HG03159 (cell line): ENCODE data around the gene SMAD7.
"Not testable (repeated sequence)": the region's sequence is repeated elsewhere in the genome, so short reads cannot be mapped to it uniquely, and the experiment has no call there.

Experiments
- ATAC-seq: cut with Tn5 transposase; IDR thresholded peaks from one replicate; pipeline ENCODE4 v1.9.1; 2021; ENCODE audit warnings: mild to moderate bottlenecking, moderate library complexity; ENCODE audit not compliant: unreplicated experiment

SMAD7 gene

DNA sequence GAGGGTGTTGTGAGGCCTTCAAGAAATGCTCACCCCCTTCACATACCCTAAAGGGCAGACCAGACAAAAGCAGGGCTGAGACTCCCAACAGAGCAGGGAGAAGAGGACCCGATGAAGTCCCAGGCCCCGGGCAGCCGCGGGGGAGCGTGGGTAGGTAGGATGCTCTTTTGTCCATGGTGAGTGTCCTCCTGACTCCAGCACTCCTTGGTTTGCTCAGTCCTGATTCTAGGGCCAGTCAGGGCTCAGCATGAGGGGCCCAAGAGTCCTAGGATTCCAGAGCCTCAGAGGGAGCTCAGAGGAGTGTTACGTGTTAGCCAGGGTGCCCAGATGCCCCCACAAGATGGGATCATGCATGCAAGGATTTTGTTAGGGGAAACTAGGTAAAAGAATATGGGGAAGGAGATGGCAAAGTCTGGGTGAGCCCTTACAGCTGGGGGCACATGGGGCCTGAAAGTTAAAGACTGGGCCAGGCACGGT, 64.8 kb downstream of the SMAD7 start:
- no peak for ATAC-seq

GRCh38 chr18:48885266-48885923, 65.4 kb downstream of the SMAD7 start:
- no peak for ATAC-seq

DNA sequence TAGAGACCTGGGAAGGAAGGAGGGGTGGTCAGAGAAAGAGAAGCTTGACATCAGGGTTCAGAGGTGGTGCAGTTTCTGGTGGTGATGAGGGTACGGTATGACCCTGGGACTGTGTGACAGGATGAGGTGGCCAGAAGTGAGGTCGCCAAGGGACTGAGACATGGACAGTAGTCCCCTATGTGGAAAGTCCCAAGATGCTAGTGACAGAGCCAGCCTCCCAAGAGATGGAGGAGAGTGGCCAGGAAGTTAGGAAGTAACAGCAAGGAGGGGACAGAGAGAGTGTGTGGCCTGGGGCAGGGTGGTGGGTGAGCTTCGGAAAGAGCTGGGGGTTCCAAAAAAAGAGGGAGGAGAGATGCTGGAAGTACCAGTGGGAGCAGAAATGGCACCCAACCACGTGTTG, 66.0 kb downstream of the SMAD7 start:
- no peak for ATAC-seq

GRCh38 chr18:48884306-48884705, 66.5 kb downstream of the SMAD7 start:
- no peak for ATAC-seq

DNA sequence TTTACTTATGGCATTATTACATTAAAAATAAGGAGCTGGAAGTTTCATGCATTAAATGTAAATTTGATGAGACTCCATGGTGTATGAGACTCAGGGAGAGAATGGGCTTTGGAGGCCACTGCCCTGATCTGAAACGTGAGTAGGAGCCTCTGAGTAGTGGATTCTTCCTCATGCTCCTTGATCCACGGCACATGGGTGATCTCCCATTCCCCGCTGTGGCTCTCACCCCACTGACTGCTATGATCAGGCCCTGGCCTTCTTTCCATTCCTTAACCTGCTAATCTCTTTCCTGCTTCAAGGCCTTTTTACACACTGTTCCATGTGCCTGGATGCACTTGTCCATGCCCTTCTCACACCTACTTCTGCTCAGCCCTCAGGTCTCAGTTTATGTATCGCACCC, 68.4 kb downstream of the SMAD7 start:
- ATAC-seq: no peak

GRCh38 chr18:48880931-48881330, 69.8 kb downstream of the SMAD7 start:
- no peak for ATAC-seq

DNA sequence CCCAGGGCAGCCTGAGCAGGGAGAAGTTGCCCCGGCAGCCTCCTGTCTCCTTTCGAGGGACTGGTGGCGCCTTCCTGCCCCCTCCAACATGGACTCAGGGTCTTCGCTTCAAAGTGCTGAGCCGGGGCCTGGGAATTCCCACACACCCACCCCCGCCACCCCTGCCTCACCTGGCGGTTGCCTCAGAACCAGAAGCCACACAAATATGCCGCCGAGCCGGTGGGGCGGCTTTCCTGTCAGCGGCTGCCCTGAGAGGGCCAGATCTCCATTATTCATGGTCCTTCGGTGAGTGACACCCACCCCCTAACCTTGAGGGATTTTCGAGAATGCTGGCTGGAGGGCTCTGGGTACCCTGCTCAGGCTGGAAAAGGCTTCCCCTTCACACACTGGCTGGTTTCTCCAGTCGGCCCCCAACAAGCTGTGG, 71.7 kb downstream of the SMAD7 start:
- no peak for ATAC-seq

GRCh38 chr18:48878471-48878870, 72.3 kb downstream of the SMAD7 start:
- no peak for ATAC-seq

GRCh38 chr18:48877941-48878340, 72.8 kb downstream of the SMAD7 start:
- no peak for ATAC-seq

GRCh38 chr18:48876590-48876989, 74.2 kb downstream of the SMAD7 start:
- ATAC-seq: no peak

DNA sequence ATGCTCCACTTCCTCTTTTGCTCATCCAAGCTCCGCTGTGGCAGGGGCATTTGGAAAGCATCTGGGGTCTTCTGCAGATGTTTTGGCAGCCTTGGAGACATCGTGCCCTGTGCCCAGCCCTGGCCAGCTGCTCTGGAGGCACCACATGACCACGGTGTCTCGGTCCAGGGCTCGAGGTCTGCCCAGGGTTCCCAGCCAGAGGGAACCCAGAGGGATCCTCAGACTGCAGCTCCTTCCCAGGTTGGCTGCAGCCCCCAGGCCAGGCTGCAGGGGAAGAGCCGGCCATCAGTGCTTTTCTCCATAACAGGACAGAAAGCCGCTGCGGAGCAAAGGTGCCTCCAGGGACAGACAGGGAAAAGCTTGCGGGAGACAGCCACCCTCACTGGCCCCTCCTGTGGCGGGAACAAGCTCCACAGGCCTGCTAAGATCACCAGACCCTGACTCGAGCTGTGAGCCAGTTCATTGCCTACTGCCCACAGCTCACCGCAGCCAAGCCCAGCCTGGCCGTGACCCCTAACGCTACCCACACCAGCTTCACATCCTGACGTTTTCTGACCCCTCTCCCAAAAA, 74.7 kb downstream of the SMAD7 start:
- no peak for ATAC-seq

DNA sequence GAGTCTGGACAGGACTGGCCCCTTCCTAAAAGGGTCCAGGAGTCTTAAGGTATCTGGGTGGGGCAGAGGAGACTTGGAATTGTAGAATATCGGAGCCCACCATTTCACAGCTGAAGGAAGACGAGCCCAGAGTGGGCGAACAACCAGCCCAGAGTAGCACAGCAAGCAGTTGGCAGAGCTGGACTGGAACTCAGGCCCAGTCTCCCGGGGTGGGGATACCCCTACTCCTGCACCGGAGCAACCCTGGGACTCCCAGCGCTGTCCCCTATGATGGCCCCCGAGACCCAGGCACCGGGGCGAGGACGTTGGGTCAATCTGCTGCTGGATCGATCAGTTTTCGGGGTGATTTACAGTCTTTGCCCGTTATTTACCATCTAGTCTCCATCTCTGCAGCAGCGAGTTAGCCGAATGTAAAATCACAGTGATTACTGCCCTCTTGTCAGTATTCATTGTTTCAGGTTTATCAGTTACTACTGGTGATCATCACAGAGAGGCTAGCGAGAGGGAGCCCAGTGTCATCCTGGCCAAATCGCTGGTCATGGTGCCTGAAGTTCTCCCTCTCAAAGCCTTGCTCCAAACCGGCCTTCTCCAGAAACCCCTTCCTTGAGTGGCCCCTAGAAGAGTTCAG, 75.3 kb downstream of the SMAD7 start:
- ATAC-seq: no peak

GRCh38 chr18:48874701-48875162, 76.0 kb downstream of the SMAD7 start:
- ATAC-seq: no peak

- ATAC-seq: no peak
Measured at GRCh38 chr18:48874233-48874632, 76.5 kb downstream of the SMAD7 start.

- ATAC-seq: no peak
Measured at GRCh38 chr18:48872234-48873145, 78.3 kb downstream of the SMAD7 start.

DNA sequence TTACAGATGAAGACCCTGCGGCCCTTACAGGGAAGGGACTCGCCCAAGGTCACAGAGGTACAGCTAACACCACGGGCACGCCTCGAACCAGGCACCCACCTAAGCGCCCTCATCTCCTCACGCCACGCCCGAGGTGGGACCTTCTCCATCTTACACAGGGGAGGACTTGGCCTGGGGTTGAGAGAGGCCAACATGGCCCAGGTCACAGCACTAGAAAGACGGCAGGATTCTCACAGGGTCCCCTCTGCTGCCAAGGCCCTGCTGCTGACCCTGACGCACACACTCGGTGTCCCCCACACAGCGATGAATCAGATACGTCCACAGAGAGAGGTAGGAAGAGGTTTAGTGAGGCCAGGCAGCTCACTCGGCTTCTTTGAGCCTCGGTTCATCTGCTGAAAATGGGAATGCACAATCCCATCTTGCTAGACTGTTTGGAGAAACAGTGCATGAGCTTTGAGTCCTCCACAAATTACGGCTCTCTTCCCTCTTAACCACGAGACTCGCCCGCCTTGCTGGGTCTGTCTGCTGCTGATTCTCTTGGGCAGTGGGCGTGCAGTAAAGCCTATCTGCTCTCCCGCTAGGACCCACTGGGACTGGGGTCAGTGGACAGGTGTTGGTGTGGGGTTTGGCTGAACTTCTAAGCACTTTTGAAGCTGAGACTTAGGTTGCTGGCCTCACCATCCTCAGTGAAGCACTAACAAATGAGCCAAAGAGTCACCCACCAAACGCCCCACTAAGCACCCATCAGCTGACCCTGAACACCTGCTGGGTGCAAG, 79.2 kb downstream of the SMAD7 start:
- ATAC-seq: no peak

DNA sequence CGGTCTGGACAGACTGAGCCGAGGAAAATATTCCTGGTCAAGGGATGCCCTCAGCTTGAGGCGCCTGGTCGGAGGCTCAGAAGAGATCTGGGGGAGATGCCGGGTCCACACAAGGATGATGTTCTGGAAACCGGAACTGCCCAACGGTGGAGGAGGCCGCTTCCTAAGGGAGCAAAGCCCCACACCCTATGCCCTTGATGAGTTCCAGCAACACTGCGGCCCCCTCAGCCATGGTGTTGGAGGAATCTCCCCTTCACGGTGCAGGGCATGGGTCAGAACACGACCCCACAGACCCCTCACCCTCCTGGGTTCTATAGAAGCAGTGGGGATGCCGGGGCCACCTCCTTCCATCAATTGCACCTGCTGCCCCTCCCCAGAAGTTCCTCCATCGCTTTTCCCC, 79.8 kb downstream of the SMAD7 start:
- not testable (repeated sequence) for ATAC-seq
